GM18517 (cell line): ENCODE data around the gene NPY1R.

ENCODE experiments used
- ATAC-seq: cut with Tn5 transposase; IDR thresholded peaks from one replicate; pipeline ENCODE4 v1.9.1; 2021; ENCODE audit warnings: mild to moderate bottlenecking, moderate library complexity; ENCODE audit not compliant: unreplicated experiment

NPY1R gene

DNA sequence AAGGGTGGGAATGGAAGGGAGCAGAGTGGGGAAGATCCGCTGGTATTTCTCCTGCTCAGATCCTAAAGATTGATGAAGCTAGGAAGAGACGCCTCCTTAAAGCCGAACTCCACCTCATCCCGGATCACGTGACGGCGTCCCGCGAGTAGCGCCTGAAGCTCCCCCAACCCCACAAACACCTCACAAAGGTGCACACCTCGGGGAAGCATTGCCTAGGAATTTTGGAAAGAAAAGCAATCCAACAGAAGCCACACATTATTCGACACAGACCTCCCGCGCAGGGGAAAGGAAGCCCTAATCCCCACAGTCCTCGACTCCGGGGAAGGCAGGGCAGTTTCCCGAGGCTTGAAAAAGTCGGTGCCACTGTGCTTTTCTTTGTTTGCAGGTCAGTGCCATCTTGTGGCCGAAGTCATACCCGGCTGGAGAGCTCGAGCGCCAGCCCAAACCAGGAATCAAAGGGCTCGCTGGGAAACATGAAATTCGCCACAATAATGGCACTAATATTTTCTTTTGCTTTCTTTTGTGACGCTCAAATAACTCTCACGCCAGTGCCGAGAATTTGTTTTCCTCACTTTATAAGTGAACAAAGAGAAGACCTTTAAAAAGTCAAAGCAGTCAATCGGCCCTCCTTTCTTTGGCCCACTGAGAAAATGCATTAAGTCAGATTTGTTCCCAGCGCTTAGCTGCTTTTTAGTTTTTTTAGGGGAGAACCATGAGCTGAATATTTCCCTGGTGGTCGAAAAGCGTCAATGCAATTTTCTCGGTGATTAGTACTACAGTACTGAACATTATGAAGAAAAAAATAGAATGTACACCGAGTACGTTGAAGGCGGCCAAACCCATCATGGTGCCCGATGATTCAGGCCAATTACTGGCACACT, at the start of gene NPY1R:
Gene NPY1R, minus strand, starts transcription at position 71 of the 881 bp plus-strand sequence. CDS start 6,042 bp downstream, outside the sequence.
- ATAC-seq, result no peak

DNA sequence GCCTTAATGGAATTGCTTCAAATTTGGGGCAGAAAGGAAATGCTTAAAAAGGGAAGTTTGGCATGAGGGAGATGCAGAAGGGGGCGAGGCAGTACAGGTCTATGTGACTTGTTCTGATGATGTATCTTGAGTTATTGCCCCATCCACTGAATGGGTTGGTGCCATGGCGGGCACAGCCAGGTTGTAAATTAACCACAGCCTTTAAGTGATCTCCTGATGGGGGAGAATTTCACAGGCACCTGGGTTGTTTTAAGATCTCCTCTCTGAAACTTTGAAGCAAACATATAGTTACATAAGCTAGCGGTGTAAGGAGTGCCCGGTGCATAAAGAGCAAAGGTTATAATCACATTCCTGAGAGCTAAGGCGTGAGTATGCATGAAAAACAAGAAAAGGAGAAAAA, 48.3 kb upstream of the NPY1R start:
- ATAC-seq, result no peak

- no peak for ATAC-seq
Observed at GRCh38 chr4:163378661-163379060, 46.3 kb upstream of the NPY1R start.

DNA sequence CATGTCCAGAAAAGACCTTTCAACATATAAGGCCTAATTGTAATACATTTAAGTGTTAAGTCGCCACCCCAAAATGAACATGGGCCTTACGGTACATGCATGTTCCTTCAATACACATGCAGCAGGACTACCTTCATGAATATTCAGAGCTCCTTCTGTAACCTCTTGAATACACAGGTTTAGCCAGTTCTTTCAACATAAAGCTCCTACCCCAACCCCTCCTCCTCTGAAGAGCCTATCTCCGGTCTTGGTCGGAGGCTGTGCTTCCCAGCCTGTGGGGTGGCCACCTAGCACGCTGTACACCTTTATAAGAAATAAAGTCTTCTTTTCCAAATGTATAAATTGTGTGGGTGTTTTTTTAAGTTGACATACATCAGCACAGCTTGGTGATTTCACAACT, 39.6 kb upstream of the NPY1R start:
- no peak for ATAC-seq

- ATAC-seq, result no peak
Observed at GRCh38 chr4:163367651-163368050, 35.3 kb upstream of the NPY1R start.

DNA sequence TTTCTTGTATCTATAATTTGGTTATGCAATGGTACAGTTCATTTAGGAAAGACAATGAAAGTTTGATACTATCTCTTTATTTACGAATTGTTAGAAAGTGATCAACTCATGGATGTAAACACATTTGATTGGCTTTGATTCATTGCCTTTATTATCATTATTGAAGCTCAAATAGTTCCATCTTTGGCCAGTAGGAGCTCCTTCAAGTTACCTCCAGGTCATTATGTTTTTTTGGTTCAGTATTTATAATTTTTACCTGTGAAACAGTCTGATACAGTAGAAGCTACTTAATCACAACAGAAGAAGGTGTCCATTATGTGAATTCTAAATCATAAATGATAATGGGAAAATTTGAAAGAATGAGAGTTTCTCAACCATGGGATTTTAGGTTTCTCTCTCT, 23.7 kb upstream of the NPY1R start:
- ATAC-seq, result no peak

GRCh38 chr4:163353054-163353453, 20.7 kb upstream of the NPY1R start:
- ATAC-seq, result no peak

DNA sequence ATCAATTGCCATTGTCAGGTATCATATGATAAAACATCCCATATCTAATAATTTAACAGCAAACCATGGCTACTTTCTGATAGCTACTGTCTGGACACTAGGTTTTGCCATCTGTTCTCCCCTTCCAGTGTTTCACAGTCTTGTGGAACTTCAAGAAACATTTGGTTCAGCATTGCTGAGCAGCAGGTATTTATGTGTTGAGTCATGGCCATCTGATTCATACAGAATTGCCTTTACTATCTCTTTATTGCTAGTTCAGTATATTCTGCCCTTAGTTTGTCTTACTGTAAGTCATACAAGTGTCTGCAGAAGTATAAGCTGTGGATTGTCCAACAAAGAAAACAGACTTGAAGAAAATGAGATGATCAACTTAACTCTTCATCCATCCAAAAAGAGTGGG, 18.3 kb upstream of the NPY1R start:
- ATAC-seq, result no peak

DNA sequence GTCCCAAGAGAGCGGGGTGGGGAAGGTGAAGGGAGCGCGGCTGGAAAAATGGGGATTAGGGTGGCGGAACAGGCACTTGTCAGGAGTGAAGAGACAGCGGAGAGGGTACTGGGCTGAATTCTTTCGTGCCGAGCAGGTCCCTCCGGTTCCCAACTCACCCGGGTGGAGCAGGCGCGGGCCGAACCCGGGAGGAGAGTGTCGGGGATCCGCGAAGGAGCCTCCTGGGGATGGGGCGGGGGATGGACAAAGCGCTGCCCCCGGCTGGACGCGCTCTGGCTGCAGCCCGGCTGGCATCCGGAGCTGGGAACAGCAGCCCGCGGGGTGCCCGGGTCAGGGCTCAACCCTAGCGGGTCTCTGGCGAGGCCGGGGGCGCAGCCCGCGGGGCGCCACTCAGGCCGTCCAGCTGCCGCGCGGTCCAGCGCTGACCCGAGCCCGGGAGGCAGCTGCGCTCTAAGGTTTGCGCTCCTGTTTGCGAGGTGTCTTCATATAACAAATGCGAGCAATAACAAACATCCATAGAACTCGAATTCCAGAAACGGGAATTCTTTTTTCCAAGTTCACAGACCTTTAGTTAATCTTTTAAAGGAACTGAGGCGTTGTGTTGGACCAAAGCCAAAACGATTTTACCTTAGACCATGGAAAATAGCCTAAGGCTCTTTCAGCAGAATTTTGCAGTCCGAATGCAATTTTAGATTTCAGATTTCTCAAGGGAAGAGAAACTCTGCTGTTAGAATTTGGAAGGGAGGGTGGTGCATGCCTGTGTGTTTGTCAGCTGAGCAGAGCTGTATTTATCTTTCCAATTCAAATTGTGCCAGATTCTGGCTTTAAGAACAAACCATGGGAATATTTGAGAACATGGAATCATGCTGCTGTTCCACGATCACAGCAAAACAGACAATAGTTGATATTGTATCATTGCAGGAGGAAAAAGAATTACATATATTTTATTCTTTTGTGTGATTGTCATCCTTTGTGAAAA, 12.0 kb upstream of the NPY1R start:
- no peak for ATAC-seq

DNA sequence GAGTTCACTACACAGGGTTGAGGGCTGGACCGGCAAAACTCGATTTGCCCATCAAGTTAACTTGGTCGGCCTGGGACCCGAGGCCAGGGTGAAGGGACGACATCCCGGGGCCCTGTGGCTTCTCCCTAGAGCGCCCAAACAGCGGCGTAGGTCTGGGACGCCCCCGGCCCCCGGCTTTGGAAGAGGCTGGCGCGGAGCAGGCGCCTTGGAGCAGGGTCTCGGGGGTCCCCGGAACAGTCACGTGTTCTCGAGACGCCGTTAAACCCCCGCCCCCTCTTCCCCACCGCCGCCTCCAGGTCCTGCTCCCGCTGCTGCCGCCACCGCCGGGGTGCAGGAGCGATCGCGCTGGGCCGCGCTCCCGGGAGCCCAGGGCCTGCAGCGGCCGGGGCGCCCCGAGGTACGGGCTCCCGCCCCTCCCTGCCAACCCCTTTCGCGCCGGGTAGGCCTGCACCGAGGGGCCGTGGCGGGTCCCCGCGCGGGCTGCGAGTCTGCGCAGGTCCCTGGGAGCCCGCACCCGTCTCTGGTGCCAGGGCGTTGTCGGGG, 11.3 kb upstream of the NPY1R start, which contains the start of gene NPY5R:
Gene NPY5R, plus strand, starts transcription at position 289 of the 543 bp plus-strand sequence. CDS start 6,382 bp downstream, outside the sequence.
- no peak for ATAC-seq

GRCh38 chr4:163335384-163335783, 3.0 kb upstream of the NPY1R start:
- no peak for ATAC-seq

DNA sequence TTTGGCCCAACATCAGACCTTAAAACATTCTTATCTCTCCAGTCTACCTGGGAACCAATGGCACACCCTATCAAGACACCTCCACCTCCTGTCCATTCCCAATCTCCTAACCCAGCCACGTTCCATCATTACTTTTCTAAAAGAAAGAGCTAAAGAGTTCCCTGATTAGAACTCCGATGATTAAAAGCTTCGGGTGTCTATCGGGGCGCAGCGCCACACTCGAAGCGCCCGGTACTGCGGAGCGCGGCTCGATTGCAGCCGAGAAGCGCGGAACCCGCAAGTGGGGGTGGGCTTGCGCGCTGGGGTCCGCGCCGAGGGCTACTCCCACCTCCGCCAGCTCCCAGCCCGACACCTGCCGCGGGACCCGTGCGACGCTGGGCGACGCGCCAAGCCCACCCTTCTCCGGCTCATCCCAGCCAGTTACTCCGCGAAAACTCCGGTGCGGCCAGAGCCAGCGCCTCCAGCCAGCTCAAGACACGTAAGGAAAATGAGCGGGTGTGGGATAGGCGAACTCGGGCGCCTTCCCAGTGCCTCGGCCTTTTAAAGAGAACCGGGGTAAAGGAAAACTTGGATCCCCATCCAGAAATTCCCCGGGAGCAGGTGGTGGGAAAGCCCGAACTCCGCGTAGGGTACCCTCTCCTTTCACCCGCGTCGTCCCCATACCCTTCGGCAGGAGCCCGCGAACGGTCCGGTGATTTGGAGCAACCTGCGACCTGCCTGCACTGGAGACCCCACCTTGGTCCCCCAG, 593 bp downstream of the NPY1R start:
- ATAC-seq, result no peak

DNA sequence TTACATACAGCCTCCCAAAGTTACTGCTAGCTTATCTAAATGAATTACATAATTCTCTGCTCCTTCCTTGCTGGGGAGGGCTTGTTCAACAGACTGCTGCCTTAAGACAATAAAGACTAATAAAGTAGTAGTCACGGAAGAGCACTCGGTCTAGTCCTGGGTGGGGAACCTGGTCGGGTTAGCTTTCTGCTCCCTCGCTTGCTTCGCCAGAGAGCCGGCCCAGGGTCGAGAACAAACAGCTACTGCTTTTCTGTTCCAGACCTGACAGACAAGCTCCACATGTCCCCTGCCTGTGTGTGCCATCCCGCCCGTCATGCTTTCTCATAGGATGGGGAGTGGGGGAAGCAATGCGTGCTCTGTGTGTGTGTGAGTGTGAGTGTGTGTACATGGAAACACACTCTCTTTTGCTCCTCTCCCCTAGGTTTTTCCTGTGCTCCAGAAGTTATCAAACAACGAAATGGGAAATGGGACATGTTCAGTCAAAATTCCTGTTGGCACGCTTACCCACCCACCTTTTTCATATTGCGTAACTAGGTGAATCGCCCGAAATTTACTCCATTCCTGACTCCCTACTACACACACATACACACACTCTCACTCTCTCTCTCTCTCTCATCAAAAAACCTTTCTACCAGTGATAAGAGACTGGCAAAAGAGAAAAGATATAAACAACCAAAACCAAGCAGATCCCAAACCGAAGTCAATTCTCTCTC, 1.3 kb downstream of the NPY1R start:
- ATAC-seq, result no peak

- no peak for ATAC-seq
Observed at GRCh38 chr4:163317110-163317509, 15.3 kb downstream of the NPY1R start.

DNA sequence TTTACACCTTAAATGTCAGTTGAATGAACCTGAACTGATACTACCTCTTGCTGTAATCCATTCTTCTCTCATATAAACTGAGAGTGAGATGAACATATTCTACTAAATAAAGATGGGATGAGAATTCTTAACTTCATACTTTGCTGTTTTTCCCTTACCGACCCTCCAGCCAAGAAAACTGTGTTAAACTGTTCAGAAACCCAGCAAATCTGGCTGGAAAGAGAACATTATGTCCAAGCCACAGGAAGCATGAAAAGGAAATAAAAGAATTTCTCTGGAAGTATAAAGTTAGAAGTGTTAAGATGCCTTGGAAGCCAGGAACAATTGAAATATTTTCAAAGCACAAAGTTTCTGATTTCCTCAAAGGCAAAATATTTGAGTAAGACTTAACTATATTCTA, 22.9 kb downstream of the NPY1R start:
- no peak for ATAC-seq

DNA sequence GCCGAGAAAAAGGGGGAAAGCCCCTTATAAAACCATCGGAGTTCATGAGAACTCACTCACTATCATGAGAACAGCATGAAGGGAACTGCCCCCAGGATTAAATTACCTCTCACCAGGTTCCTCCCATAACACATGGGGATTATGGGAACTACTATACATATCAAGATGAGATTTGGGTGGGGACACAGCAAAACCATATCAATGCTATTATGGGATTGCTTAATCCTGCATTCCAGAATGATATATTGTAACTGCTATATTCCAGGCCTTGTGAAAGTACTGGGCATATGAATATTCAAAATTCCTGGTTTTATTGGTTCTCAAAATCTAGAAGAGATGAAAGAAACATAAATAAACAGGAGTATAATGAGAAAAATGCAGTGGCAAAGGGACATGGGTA, 29.3 kb downstream of the NPY1R start:
- no peak for ATAC-seq

- no peak for ATAC-seq
Observed at GRCh38 chr4:163300445-163300844, 32.0 kb downstream of the NPY1R start.

- ATAC-seq, result no peak
Observed at GRCh38 chr4:163295138-163295537, 37.3 kb downstream of the NPY1R start.

DNA sequence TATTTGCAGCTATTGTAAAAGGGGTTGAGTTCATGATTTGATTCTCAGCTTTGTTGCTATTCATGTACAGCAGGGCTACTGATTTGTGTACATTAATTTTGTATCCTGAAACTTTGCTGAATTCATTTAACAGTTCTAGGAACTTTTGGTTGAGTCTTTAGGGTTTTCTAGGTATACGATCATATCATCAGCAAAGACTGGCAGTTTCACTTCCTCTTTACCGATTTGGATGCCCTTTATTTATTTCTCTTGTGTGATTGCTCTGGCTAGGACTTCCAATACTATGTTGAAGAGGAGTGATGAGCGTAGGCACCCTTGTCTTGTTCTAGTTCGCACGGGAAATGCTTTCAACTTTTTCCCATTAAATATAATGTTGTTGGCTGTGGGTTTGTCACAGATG, 48.1 kb downstream of the NPY1R start:
- no peak for ATAC-seq
